ENCODE measurements around the gene KIF16B. TPM values are rescaled to one million over a fixed set of nuclear protein-coding genes. Genes with fewer than 3 reads are reported as not detected.

The KIF16B gene
- total RNA-seq, 1 experiment from 2014 or later, result 7.0 TPM

DNA sequence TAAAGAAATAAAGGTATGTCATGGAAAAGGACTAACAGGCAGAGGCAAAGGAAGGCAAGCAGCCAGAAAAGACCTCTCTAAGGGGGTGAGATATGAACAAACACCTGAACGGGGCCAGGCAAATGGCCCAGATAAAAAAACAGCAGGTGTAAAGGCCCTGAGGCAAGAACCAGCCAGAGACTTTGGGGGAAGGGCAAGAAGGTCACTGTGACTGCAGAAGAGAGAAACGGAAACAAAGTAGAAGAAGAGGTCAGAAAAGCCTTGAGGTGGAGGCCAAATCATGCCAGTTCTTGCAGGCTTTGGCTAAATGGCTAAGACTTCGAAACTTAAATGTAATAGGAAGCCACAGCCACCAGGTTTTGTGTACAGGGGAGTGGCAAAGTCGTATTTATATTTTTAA, 30.8 kb downstream of the KIF16B start:
- H3K36me3 ChIP-seq (ENCODE audit: control insufficient read depth in 1 of 2, insufficient read depth in 2 of 2, low read length in 2 of 2), result no peaks in the 10 kb centered on the region
- H3K27ac ChIP-seq (ENCODE audit: low read depth, low read length), result no peak overlapping the region
- H3K4me1 ChIP-seq (ENCODE audit: control insufficient read depth in 1 of 2, insufficient read depth in 2 of 2, low read length in 2 of 2), result peaks cover 0 to 10% of the 10 kb centered on the region in 2 experiments; a peak in 2 of 4 replicates
- ChIA-PET CTCF (no interaction called here), RAD21 (ENCODE audit: low non-redundant PET in 1 of 2, low total read pairs in 2 of 2, uncharacterized antibody in 2 of 2, unreplicated experiment in 2 of 2) (no interaction called here), POLR2A (no interaction called here)
- no peaks in the 10 kb centered on the region for H4K20me1 ChIP-seq (ENCODE audit: insufficient read depth)
- no peak overlapping the region for H2AFZ ChIP-seq (ENCODE audit: low read depth, low read length, poor library complexity, severe bottlenecking)
- no peaks in the 10 kb centered on the region for H3K9me2 ChIP-seq (ENCODE audit: insufficient read depth)
- DNase-seq (ENCODE audit: low read depth, low spot score) (no peak), ATAC-seq (no peak)
- no TSS peak for BruUV-seq (replicated peaks)
- H3K9me3 ChIP-seq (ENCODE audit: control insufficient read depth in 1 of 2, insufficient read depth in 1 of 2, low read depth in 1 of 2, low read length in 2 of 2), result no peaks in the 10 kb centered on the region
- intact Hi-C loops (cut with micrococcal nuclease), result no loop called here
- H3K9ac ChIP-seq (ENCODE audit: low read length), result no peak overlapping the region
- H3K27me3 ChIP-seq (ENCODE audit: insufficient read depth, low read length), result no peaks in the 10 kb centered on the region
- H3K4me3 ChIP-seq (replicated peaks in 1 of 2; ENCODE audit: low read depth in 1 of 2, low read length in 2 of 2), result no peak overlapping the region
- no peak overlapping the region for H3K4me2 ChIP-seq (ENCODE audit: low read length)
- H3K79me2 ChIP-seq (ENCODE audit: insufficient read depth, low read length), result no peaks in the 10 kb centered on the region
- TF ChIP-seq, protein P1, sequence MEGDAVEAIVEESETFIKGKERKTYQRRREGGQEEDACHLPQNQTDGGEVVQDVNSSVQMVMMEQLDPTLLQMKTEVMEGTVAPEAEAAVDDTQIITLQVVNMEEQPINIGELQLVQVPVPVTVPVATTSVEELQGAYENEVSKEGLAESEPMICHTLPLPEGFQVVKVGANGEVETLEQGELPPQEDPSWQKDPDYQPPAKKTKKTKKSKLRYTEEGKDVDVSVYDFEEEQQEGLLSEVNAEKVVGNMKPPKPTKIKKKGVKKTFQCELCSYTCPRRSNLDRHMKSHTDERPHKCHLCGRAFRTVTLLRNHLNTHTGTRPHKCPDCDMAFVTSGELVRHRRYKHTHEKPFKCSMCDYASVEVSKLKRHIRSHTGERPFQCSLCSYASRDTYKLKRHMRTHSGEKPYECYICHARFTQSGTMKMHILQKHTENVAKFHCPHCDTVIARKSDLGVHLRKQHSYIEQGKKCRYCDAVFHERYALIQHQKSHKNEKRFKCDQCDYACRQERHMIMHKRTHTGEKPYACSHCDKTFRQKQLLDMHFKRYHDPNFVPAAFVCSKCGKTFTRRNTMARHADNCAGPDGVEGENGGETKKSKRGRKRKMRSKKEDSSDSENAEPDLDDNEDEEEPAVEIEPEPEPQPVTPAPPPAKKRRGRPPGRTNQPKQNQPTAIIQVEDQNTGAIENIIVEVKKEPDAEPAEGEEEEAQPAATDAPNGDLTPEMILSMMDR (IDR thresholded peaks at IDR 0.05 in 2 of 3, conservative IDR thresholded peaks at IDR 0.05 in 1 of 3; ENCODE audit: borderline replicate concordance in 1 of 3, insufficient read depth in 1 of 3, low read depth in 2 of 3, low read length in 2 of 3), result no peak
- TF ChIP-seq SIN3A (IDR thresholded peaks at IDR 0.05; ENCODE audit: low read depth), result no peak
- no peak for TF ChIP-seq EZH2phosphoT487 (IDR thresholded peaks at IDR 0.05; ENCODE audit: borderline replicate concordance)
- TF ChIP-seq POLR2A (IDR thresholded peaks at IDR 0.05; ENCODE audit: borderline replicate concordance, extremely low read depth, insufficient read depth, insufficient read length), result no peak
- TF ChIP-seq, protein P2, sequence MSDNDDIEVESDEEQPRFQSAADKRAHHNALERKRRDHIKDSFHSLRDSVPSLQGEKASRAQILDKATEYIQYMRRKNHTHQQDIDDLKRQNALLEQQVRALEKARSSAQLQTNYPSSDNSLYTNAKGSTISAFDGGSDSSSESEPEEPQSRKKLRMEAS (IDR thresholded peaks at IDR 0.05), result no peak
- TF ChIP-seq FOSL1 (IDR thresholded peaks at IDR 0.05; ENCODE audit: low read depth), result no peak
- no peak for TF ChIP-seq ZFX (IDR thresholded peaks at IDR 0.05)
- no peak for TF ChIP-seq CBX3 (IDR thresholded peaks at IDR 0.05; ENCODE audit: low read depth)
- TF ChIP-seq JUND (IDR thresholded peaks at IDR 0.05), result no peak
- TF ChIP-seq, protein P3, sequence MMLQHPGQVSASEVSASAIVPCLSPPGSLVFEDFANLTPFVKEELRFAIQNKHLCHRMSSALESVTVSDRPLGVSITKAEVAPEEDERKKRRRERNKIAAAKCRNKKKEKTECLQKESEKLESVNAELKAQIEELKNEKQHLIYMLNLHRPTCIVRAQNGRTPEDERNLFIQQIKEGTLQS (IDR thresholded peaks at IDR 0.05), result no peak
- no peak for TF ChIP-seq CEBPB (IDR thresholded peaks at IDR 0.05; ENCODE audit: low read depth)
- TF ChIP-seq, protein P4, sequence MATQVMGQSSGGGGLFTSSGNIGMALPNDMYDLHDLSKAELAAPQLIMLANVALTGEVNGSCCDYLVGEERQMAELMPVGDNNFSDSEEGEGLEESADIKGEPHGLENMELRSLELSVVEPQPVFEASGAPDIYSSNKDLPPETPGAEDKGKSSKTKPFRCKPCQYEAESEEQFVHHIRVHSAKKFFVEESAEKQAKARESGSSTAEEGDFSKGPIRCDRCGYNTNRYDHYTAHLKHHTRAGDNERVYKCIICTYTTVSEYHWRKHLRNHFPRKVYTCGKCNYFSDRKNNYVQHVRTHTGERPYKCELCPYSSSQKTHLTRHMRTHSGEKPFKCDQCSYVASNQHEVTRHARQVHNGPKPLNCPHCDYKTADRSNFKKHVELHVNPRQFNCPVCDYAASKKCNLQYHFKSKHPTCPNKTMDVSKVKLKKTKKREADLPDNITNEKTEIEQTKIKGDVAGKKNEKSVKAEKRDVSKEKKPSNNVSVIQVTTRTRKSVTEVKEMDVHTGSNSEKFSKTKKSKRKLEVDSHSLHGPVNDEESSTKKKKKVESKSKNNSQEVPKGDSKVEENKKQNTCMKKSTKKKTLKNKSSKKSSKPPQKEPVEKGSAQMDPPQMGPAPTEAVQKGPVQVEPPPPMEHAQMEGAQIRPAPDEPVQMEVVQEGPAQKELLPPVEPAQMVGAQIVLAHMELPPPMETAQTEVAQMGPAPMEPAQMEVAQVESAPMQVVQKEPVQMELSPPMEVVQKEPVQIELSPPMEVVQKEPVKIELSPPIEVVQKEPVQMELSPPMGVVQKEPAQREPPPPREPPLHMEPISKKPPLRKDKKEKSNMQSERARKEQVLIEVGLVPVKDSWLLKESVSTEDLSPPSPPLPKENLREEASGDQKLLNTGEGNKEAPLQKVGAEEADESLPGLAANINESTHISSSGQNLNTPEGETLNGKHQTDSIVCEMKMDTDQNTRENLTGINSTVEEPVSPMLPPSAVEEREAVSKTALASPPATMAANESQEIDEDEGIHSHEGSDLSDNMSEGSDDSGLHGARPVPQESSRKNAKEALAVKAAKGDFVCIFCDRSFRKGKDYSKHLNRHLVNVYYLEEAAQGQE (IDR thresholded peaks at IDR 0.05; ENCODE audit: low read depth), result no peak
- no peak for TF ChIP-seq EZH2 (IDR thresholded peaks at IDR 0.05)
- TF ChIP-seq SRF (IDR thresholded peaks at IDR 0.05; ENCODE audit: low read depth), result no peak
- TF ChIP-seq YY1 (IDR thresholded peaks at IDR 0.05; ENCODE audit: extremely low read depth, insufficient replicate concordance, low read depth, low read length), result no peak
- TF ChIP-seq ZNF274 (IDR thresholded peaks at IDR 0.05; ENCODE audit: low read depth, low read length), result no peak
- TF ChIP-seq EGR1 (IDR thresholded peaks at IDR 0.05; ENCODE audit: low read depth), result no peak
